Activated CD8-positive, alpha-beta T cell treated with anti-CD3 and anti-CD28 coated beads for 36 hours (primary cell): ENCODE results near the gene ADGRF3. TPM values are rescaled to one million over a fixed set of nuclear protein-coding genes. Genes with fewer than 3 reads are reported as not detected.
A peak's percentile ranks its signal among the peaks of the same experiment; 100 is the strongest.
"Not testable (repeated sequence)": the region's sequence is repeated elsewhere in the genome, so short reads cannot be mapped to it uniquely, and the experiment has no call there.

Experiments
- ATAC-seq: fragments of 200-7000 bp; cut with Tn5 transposase; one replicate; pipeline ENCODE4 v1.10.0; 2021; ENCODE audit warnings: mild to moderate bottlenecking, moderate library complexity
- CTCF ChIA-PET: fragments of 350-600 bp; sonication (Branson Sonifier 250); formaldehyde crosslinking; loops from one replicate; lab custom pipeline; 2021; ENCODE audit warnings: antibody characterized with exemption; lab: Charles Lee
- POLR2A ChIA-PET: fragments of 350-600 bp; sonication (Branson Sonifier 250); formaldehyde crosslinking; loops from one replicate; lab custom pipeline; 2021; ENCODE audit warnings: antibody characterized with exemption; lab: Charles Lee
- DNase-seq: peaks from one replicate; pipeline ENCODE4 v3.0.0-alpha.2; 2020
- H3K27ac Mint-ChIP-seq: one replicate; pipeline ENCODE4 v1.8.0; 2021; ENCODE audit warnings: mild to moderate bottlenecking, mixed read lengths
- H3K27me3 Mint-ChIP-seq: one replicate; pipeline ENCODE4 v1.8.0; 2021; ENCODE audit warnings: mixed read lengths
- H3K36me3 Mint-ChIP-seq: one replicate; pipeline ENCODE4 v1.8.0; 2021; ENCODE audit warnings: low read depth, mixed read lengths
- H3K4me1 Mint-ChIP-seq: one replicate; pipeline ENCODE4 v1.8.0; 2021; ENCODE audit warnings: low read depth, mixed read lengths
- H3K4me3 Mint-ChIP-seq: one replicate; pipeline ENCODE4 v1.8.0; 2021; ENCODE audit warnings: mild to moderate bottlenecking, moderate library complexity, mixed read lengths
- H3K9me3 Mint-ChIP-seq: one replicate; pipeline ENCODE4 v1.8.0; 2021; ENCODE audit warnings: mixed read lengths
- CTCF ChIP-seq: fragments of 200-600 bp; IDR thresholded peaks from one replicate; pipeline ENCODE4 v1.8.0; 2022; ENCODE audit warnings: antibody characterized with exemption, mild to moderate bottlenecking
- intact Hi-C: fragments of 100-400 bp; cut with micrococcal nuclease; formaldehyde crosslinking; loops from one replicate; pipeline ENCODE4 v1.10.0; 2022
- total RNA-seq, 2 experiments: library from RNA; stranded (reverse); gene quantifications; one replicate each; pipeline ENCODE4 v1.2.3, GENCODE V29; 2021

The ADGRF3 gene
- total RNA-seq, 2 experiments from 2014 or later, result 4.8 to 5.7 TPM

GRCh38 chr2:26269571-26270158 lies 76.9 kb downstream of the ADGRF3 start:
- Mint-ChIP-seq H3K9me3 (no peaks in the 10 kb centered on the region), H3K36me3 (peaks cover 7% of the 10 kb centered on the region), H3K4me1 (peaks cover 18% of the 10 kb centered on the region), H3K27ac (peak overlapping the region; percentile 50), H3K4me3 (no peak overlapping the region), H3K27me3 (no peaks in the 10 kb centered on the region)
- TF ChIP-seq CTCF, result no peak
- DNase-seq, result no peak
- ChIA-PET POLR2A (interaction anchor here (2.7 kb wide), 1 partner anchor 25 kb away, joined by 7 read pairs; the partner anchor contains the start of genes HADHA and HADHB), CTCF (interaction anchor here (1.0 kb wide), 1 partner anchor 24 kb away, joined by 3 read pairs; no protein-coding TSS in a partner anchor)
- ATAC-seq, result no peak
- intact Hi-C loops, result no loop called here

- H3K4me1 Mint-ChIP-seq, result peaks cover 16% of the 10 kb centered on the region
- H3K4me3 Mint-ChIP-seq, H3K36me3 Mint-ChIP-seq, H3K27me3 Mint-ChIP-seq, DNase-seq, H3K9me3 Mint-ChIP-seq, ATAC-seq, H3K27ac Mint-ChIP-seq, intact Hi-C loops: not testable (repeated sequence)
- POLR2A ChIA-PET, result interaction anchor here (2.7 kb wide), 1 partner anchor 25 kb away, joined by 7 read pairs; the partner anchor contains the start of genes HADHA and HADHB
- CTCF ChIA-PET, result interaction anchor here (2.0 kb wide), 1 partner anchor 40 kb away, joined by 4 read pairs; no protein-coding TSS in a partner anchor
These were observed 77.8 kb downstream of the ADGRF3 start for GRCh38 chr2:26268670-26269385.

- no peak for ATAC-seq
- no peak overlapping the region for H3K4me3 Mint-ChIP-seq
- H3K4me1 Mint-ChIP-seq, result peaks cover 16% of the 10 kb centered on the region
- H3K9me3 Mint-ChIP-seq, result no peaks in the 10 kb centered on the region
- DNase-seq, result no peak
- H3K27me3 Mint-ChIP-seq, result no peaks in the 10 kb centered on the region
- POLR2A ChIA-PET, result interaction anchor here (2.7 kb wide), 1 partner anchor 24 kb away, joined by 7 read pairs; the partner anchor contains the start of genes HADHA and HADHB
- no peak for TF ChIP-seq CTCF
- CTCF ChIA-PET, result interaction anchor here (2.0 kb wide), 1 partner anchor 40 kb away, joined by 4 read pairs; no protein-coding TSS in a partner anchor
- H3K36me3 Mint-ChIP-seq, result peaks cover 9% of the 10 kb centered on the region
- H3K27ac Mint-ChIP-seq, result no peak overlapping the region
- intact Hi-C loops, result no loop called here
These were observed 78.4 kb downstream of the ADGRF3 start for GRCh38 chr2:26268213-26268612.

GRCh38 chr2:26258836-26259235 lies 87.8 kb downstream of the ADGRF3 start:
- H3K4me3 Mint-ChIP-seq, DNase-seq, H3K27me3 Mint-ChIP-seq, ATAC-seq, H3K27ac Mint-ChIP-seq, intact Hi-C loops, H3K9me3 Mint-ChIP-seq, H3K4me1 Mint-ChIP-seq: not testable (repeated sequence)
- ChIA-PET POLR2A (interaction anchor here (0.6 to 1.5 kb wide), 2 partner anchors 14 to 533 kb away, joined by 3 to 4 read pairs; partner anchors contain the start of genes HADHA and HADHB), CTCF (interaction anchor here (1.4 kb wide), 2 partner anchors 12 to 15 kb away, joined by 3 to 4 read pairs; partner anchors contain the start of genes HADHA and HADHB)
- peaks cover 14% of the 10 kb centered on the region for H3K36me3 Mint-ChIP-seq

Other genes with a start within 250 kb of the ADGRF3 start
- 1 to 10 TPM; 2.2 to 2.7 TPM for gene GAREM2, start 173.7 kb downstream of the ADGRF3 start, total RNA-seq
- gene HADHA, start 102.2 kb downstream of the ADGRF3 start, total RNA-seq, result 100 to 1,000 TPM; 118 to 120 TPM
- gene HADHB, start 101.8 kb downstream of the ADGRF3 start, total RNA-seq, result 10 to 100 TPM; 58.8 TPM
- 10 to 100 TPM; 38.9 to 39.1 TPM for gene SELENOI, start 646 bp downstream of the ADGRF3 start, total RNA-seq
- gene DRC1, start 55.1 kb upstream of the ADGRF3 start, total RNA-seq, result not detected
- gene OTOF, start 131.3 kb upstream of the ADGRF3 start, total RNA-seq, result under 1 TPM; 0.60 to 0.81 TPM